HEK293 (cell line): Measurements from ENCODE around the gene MYO3A.

Experiments
- CTCF ChIA-PET: fragments of 350-600 bp; formaldehyde crosslinking; extraction: SDS; loops from one replicate; lab custom pipeline; 2021; ENCODE audit warnings: antibody characterized with exemption; lab: Yijun Ruan, JAX
- POLR2A ChIA-PET: fragments of 300-600 bp; formaldehyde crosslinking; extraction: SDS; loops from one replicate; lab custom pipeline; 2020; ENCODE audit warnings: antibody characterized with exemption, inconsistent platforms; lab: Yijun Ruan, JAX
- H3K27ac ChIP-seq: fragments of 200-500 bp; sonication (Bioruptor generic); 2 replicates; pipeline ENCODE4 v1.5.1; 2014; ENCODE audit warnings: low read depth, low read length, control low read depth, inconsistent platforms; ENCODE audit errors: extremely low read depth
- H3K36me3 ChIP-seq, 2 experiments: fragments of 200-500 bp in 1 of 2; sonication (Bioruptor generic) in 1 of 2; 1 replicate in 1 of 2; 2 replicates in 1 of 2; pipeline ENCODE4 v1.5.1; 2014 to 2017; ENCODE audit warnings: inconsistent platforms in 2 of 2, low read length in 2 of 2; ENCODE audit not compliant: control insufficient read depth in 2 of 2, insufficient read depth in 1 of 2
- H3K4me1 ChIP-seq: fragments of 200-500 bp; sonication (Bioruptor generic); 2 replicates; pipeline ENCODE4 v1.5.1; 2014; ENCODE audit warnings: mild to moderate bottlenecking, low read length, inconsistent platforms; ENCODE audit not compliant: control insufficient read depth, insufficient read depth
- H3K4me3 ChIP-seq: 2 replicates; pipeline ENCODE4 v1.5.1; 2011; ENCODE audit warnings: low read depth, mild to moderate bottlenecking, control low read depth, low read length, moderate library complexity
- H3K9me3 ChIP-seq: fragments of 200-500 bp; sonication (Bioruptor generic); 2 replicates; pipeline ENCODE4 v1.5.1; 2014; ENCODE audit warnings: low read depth, low read length, inconsistent platforms; ENCODE audit not compliant: control insufficient read depth, insufficient read depth
- ELK4 ChIP-seq: IDR thresholded peaks from 2 replicates; pipeline ENCODE4 v1.6.1; 2011; ENCODE audit warnings: mild to moderate bottlenecking, low read depth, low read length, borderline replicate concordance
- GFI1B ChIP-seq: fragments of 450-650 bp; formaldehyde crosslinking; IDR thresholded peaks from 2 replicates; pipeline ENCODE4 v1.5.1; 2016; ENCODE audit warnings: missing biosample characterization, missing genetic modification characterization
- IKZF3 ChIP-seq: fragments of 450-650 bp; IDR thresholded peaks from 2 replicates; pipeline ENCODE4 v1.5.0; 2018; ENCODE audit warnings: missing biosample characterization, mild to moderate bottlenecking, missing genetic modification characterization, moderate library complexity
- YY1 ChIP-seq: fragments of 450-650 bp; formaldehyde crosslinking; IDR thresholded peaks from 2 replicates; pipeline ENCODE4 v1.5.1; 2018; ENCODE audit warnings: missing biosample characterization, missing genetic modification characterization
- ZBTB44 ChIP-seq: fragments of 450-650 bp; IDR thresholded peaks from 2 replicates; pipeline ENCODE4 v1.5.1; 2018; ENCODE audit warnings: missing biosample characterization, mild to moderate bottlenecking, missing genetic modification characterization
- ZBTB48 ChIP-seq: fragments of 450-650 bp; formaldehyde crosslinking; IDR thresholded peaks from 2 replicates; pipeline ENCODE4 v1.5.1; 2016; ENCODE audit warnings: missing biosample characterization, missing genetic modification characterization
- ZNF114 ChIP-seq: fragments of 450-650 bp; formaldehyde crosslinking; IDR thresholded peaks from 2 replicates; pipeline ENCODE4 v1.5.0; 2017; ENCODE audit warnings: missing biosample characterization, missing genetic modification characterization
- ZNF133 ChIP-seq: fragments of 450-650 bp; formaldehyde crosslinking; IDR thresholded peaks from 2 replicates; pipeline ENCODE4 v1.5.1; 2016; ENCODE audit warnings: missing biosample characterization, missing genetic modification characterization
- ZNF157 ChIP-seq: fragments of 450-650 bp; formaldehyde crosslinking; IDR thresholded peaks from 2 replicates; pipeline ENCODE4 v1.5.1; 2016; ENCODE audit warnings: missing biosample characterization, missing genetic modification characterization
- ZNF175 ChIP-seq: fragments of 450-650 bp; formaldehyde crosslinking; IDR thresholded peaks from 2 replicates; pipeline ENCODE4 v1.5.1; 2016; ENCODE audit warnings: missing biosample characterization, missing genetic modification characterization
- ZNF18 ChIP-seq: fragments of 450-650 bp; formaldehyde crosslinking; IDR thresholded peaks from 2 replicates; pipeline ENCODE4 v1.5.1; 2016; ENCODE audit warnings: missing biosample characterization, missing genetic modification characterization
- ZNF23 ChIP-seq: fragments of 450-650 bp; formaldehyde crosslinking; IDR thresholded peaks from 2 replicates; pipeline ENCODE4 v1.5.1; 2016; ENCODE audit warnings: missing biosample characterization, missing genetic modification characterization, borderline replicate concordance
- ZNF311 ChIP-seq: fragments of 450-650 bp; formaldehyde crosslinking; IDR thresholded peaks from 2 replicates; pipeline ENCODE4 v1.5.1; 2017; ENCODE audit warnings: missing biosample characterization, missing genetic modification characterization, borderline replicate concordance
- ZNF335 ChIP-seq: fragments of 450-650 bp; formaldehyde crosslinking; conservative IDR thresholded peaks from 2 replicates; pipeline ENCODE4 v1.5.1; 2016; ENCODE audit warnings: missing biosample characterization, missing genetic modification characterization
- ZNF394 ChIP-seq: fragments of 450-650 bp; formaldehyde crosslinking; IDR thresholded peaks from 2 replicates; pipeline ENCODE4 v1.5.1; 2016; ENCODE audit warnings: missing biosample characterization, missing genetic modification characterization, mild to moderate bottlenecking, moderate library complexity, borderline replicate concordance
- ZNF433 ChIP-seq: fragments of 450-650 bp; formaldehyde crosslinking; IDR thresholded peaks from 2 replicates; pipeline ENCODE4 v1.5.1; 2016; ENCODE audit warnings: missing biosample characterization, missing genetic modification characterization, low read depth
- ZNF530 ChIP-seq: fragments of 450-650 bp; formaldehyde crosslinking; IDR thresholded peaks from 2 replicates; pipeline ENCODE4 v1.5.1; 2016; ENCODE audit warnings: low read depth, missing biosample characterization, missing genetic modification characterization
- ZNF560 ChIP-seq: fragments of 450-650 bp; formaldehyde crosslinking; IDR thresholded peaks from 2 replicates; pipeline ENCODE4 v1.5.1; 2017; ENCODE audit warnings: missing biosample characterization, missing genetic modification characterization, borderline replicate concordance
- ZNF639 ChIP-seq: fragments of 450-650 bp; formaldehyde crosslinking; IDR thresholded peaks from 2 replicates; pipeline ENCODE4 v1.5.1; 2016; ENCODE audit warnings: missing biosample characterization, missing genetic modification characterization
- ZNF670 ChIP-seq: fragments of 450-650 bp; formaldehyde crosslinking; IDR thresholded peaks from 2 replicates; pipeline ENCODE4 v1.5.1; 2016; ENCODE audit warnings: missing biosample characterization, missing genetic modification characterization, low read depth
- ZNF747 ChIP-seq: fragments of 450-650 bp; formaldehyde crosslinking; IDR thresholded peaks from 2 replicates; pipeline ENCODE4 v1.5.1; 2016; ENCODE audit warnings: missing biosample characterization, missing genetic modification characterization
- ZNF776 ChIP-seq: fragments of 450-650 bp; formaldehyde crosslinking; IDR thresholded peaks from 2 replicates; pipeline ENCODE4 v1.5.0; 2017; ENCODE audit warnings: missing biosample characterization, missing genetic modification characterization, borderline replicate concordance
- ZNF830 ChIP-seq: fragments of 450-650 bp; IDR thresholded peaks from 2 replicates; pipeline ENCODE4 v1.5.0; 2018; ENCODE audit warnings: missing biosample characterization, missing genetic modification characterization, low read depth, mild to moderate bottlenecking, moderate library complexity
- TF ChIP-seq, protein P1 (sequence below): fragments of 450-650 bp; formaldehyde crosslinking; IDR thresholded peaks from 2 replicates; pipeline ENCODE4 v1.5.1; 2017; ENCODE audit warnings: missing biosample characterization, mild to moderate bottlenecking, missing genetic modification characterization, moderate library complexity
- TF ChIP-seq, protein P2 (sequence below): fragments of 450-650 bp; formaldehyde crosslinking; IDR thresholded peaks from 2 replicates; pipeline ENCODE4 v1.5.1; 2017; ENCODE audit warnings: missing biosample characterization, missing genetic modification characterization
- TF ChIP-seq, protein P3 (sequence below): fragments of 450-650 bp; formaldehyde crosslinking; IDR thresholded peaks from 2 replicates; pipeline ENCODE4 v1.5.1; 2016; ENCODE audit warnings: missing biosample characterization, missing genetic modification characterization

MYO3A gene

GRCh38 chr10:26254616-26255015 is 320.6 kb downstream of the MYO3A start:
- CTCF ChIA-PET, result interaction anchor here (0.7 kb wide), 2 partner anchors 98 to 258 kb away, joined by 3 read pairs; no protein-coding TSS in a partner anchor
- Histone ChIP-seq H3K4me1 (no peaks in the 10 kb centered on the region), H3K9me3 (no peaks in the 10 kb centered on the region), H3K4me3 (no peak overlapping the region), H3K36me3 (no peaks in the 10 kb centered on the region), H3K27ac (no peak overlapping the region)
- TF ChIP-seq ZNF830 (no peak), ZNF776 (no peak), ZNF639 (no peak), ZNF175 (tag by site-specific recombination) (no peak), ZNF747 (tag by site-specific recombination) (no peak), YY1 (no peak), ZNF133 (tag by site-specific recombination) (no peak), ZNF311 (no peak), ZNF18 (tag by site-specific recombination) (no peak), ZBTB44 (no peak)
- TF ChIP-seq, protein P1, sequence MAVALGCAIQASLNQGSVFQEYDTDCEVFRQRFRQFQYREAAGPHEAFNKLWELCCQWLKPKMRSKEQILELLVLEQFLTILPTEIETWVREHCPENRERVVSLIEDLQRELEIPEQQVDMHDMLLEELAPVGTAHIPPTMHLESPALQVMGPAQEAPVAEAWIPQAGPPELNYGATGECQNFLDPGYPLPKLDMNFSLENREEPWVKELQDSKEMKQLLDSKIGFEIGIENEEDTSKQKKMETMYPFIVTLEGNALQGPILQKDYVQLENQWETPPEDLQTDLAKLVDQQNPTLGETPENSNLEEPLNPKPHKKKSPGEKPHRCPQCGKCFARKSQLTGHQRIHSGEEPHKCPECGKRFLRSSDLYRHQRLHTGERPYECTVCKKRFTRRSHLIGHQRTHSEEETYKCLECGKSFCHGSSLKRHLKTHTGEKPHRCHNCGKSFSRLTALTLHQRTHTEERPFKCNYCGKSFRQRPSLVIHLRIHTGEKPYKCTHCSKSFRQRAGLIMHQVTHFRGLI (tag by site-specific recombination), result no peak
- POLR2A ChIA-PET, result no interaction called here

GRCh38 chr10:26259341-26259740 is 325.3 kb downstream of the MYO3A start:
- POLR2A ChIA-PET, result no interaction called here
- CTCF ChIA-PET, result no interaction called here
- Histone ChIP-seq H3K36me3 (no peaks in the 10 kb centered on the region), H3K4me1 (no peaks in the 10 kb centered on the region; the same call in 1 of the 2 replicates), H3K4me3 (no peak overlapping the region), H3K9me3 (no peaks in the 10 kb centered on the region), H3K27ac (no peak overlapping the region)
- TF ChIP-seq ZNF23 (tag by site-specific recombination), result no peak
- no peak for TF ChIP-seq ZNF530 (tag by site-specific recombination)
- TF ChIP-seq, protein P2, sequence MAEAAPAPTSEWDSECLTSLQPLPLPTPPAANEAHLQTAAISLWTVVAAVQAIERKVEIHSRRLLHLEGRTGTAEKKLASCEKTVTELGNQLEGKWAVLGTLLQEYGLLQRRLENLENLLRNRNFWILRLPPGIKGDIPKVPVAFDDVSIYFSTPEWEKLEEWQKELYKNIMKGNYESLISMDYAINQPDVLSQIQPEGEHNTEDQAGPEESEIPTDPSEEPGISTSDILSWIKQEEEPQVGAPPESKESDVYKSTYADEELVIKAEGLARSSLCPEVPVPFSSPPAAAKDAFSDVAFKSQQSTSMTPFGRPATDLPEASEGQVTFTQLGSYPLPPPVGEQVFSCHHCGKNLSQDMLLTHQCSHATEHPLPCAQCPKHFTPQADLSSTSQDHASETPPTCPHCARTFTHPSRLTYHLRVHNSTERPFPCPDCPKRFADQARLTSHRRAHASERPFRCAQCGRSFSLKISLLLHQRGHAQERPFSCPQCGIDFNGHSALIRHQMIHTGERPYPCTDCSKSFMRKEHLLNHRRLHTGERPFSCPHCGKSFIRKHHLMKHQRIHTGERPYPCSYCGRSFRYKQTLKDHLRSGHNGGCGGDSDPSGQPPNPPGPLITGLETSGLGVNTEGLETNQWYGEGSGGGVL (tag by site-specific recombination), result no peak
- no peak for TF ChIP-seq ZBTB48 (tag by site-specific recombination)
- no peak for TF ChIP-seq ELK4
- TF ChIP-seq IKZF3 (tag by site-specific recombination), result no peak
- TF ChIP-seq ZNF394 (tag by site-specific recombination), result no peak
- TF ChIP-seq ZNF157, result no peak
- TF ChIP-seq, protein P3, sequence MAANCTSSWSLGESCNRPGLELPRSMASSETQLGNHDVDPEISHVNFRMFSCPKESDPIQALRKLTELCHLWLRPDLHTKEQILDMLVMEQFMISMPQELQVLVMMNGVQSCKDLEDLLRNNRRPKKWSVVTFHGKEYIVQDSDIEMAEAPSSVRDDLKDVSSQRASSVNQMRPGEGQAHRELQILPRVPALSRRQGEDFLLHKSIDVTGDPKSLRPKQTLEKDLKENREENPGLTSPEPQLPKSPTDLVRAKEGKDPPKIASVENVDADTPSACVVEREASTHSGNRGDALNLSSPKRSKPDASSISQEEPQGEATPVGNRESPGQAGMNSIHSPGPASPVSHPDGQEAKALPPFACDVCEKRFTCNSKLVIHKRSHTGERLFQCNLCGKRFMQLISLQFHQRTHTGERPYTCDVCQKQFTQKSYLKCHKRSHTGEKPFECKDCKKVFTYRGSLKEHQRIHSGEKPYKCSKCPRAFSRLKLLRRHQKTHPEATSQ (tag by site-specific recombination), result no peak
- no peak for TF ChIP-seq ZNF114 (tag by site-specific recombination)
- no peak for TF ChIP-seq GFI1B (tag by site-specific recombination)
- no peak for TF ChIP-seq ZNF335 (tag by site-specific recombination)
- TF ChIP-seq ZNF670 (tag by site-specific recombination), result no peak
- TF ChIP-seq ZNF560, result no peak
- TF ChIP-seq ZNF433, result no peak
